ENCODE measurements around the gene STX17.

DNA sequence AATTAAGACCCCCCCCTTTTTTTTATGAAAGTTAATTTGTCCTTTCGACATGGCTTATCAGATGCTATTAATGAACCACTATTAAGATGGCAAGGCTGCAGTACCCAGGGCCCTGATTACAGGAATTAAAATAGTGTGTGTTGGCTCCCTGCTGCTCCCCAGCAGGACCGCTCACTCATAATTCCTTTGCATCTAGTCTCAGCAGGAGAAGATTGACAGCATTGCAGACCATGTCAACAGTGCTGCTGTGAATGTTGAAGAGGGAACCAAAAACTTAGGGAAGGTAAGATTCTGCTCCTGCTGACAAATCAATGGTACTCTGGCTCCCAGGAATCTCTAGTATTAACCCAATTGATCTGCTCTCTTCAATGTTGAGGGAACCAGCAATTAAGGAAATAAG is 61.0 kb downstream of the STX17 start:
- TF ChIP-seq, protein P1, sequence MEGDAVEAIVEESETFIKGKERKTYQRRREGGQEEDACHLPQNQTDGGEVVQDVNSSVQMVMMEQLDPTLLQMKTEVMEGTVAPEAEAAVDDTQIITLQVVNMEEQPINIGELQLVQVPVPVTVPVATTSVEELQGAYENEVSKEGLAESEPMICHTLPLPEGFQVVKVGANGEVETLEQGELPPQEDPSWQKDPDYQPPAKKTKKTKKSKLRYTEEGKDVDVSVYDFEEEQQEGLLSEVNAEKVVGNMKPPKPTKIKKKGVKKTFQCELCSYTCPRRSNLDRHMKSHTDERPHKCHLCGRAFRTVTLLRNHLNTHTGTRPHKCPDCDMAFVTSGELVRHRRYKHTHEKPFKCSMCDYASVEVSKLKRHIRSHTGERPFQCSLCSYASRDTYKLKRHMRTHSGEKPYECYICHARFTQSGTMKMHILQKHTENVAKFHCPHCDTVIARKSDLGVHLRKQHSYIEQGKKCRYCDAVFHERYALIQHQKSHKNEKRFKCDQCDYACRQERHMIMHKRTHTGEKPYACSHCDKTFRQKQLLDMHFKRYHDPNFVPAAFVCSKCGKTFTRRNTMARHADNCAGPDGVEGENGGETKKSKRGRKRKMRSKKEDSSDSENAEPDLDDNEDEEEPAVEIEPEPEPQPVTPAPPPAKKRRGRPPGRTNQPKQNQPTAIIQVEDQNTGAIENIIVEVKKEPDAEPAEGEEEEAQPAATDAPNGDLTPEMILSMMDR (IDR thresholded peaks at IDR 0.05), result no peak
- no peak for TF ChIP-seq POLR2A (IDR thresholded peaks at IDR 0.05)
